ENCODE data around the gene MARCO.

Gene MARCO

DNA sequence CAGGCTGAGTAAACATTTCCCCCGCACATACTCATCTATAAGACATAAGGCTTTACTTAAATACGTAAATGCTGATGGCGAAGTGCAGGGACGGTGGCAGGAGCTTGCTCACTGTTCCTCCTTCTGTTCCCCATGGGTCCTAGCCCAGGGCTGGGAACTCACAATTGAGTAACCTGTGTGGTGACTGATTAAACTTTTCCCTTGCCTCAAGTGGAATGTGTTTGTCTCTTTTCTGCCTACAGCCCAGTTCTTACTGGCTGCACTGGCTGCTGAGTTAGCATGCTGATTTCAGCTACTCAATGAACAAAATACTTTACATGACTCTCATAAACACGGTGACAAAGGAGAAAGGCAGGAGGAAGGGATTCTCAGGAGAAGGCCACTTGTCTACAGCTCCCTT, 87.3 kb downstream of the MARCO start:
- TF ChIP-seq, protein P1, sequence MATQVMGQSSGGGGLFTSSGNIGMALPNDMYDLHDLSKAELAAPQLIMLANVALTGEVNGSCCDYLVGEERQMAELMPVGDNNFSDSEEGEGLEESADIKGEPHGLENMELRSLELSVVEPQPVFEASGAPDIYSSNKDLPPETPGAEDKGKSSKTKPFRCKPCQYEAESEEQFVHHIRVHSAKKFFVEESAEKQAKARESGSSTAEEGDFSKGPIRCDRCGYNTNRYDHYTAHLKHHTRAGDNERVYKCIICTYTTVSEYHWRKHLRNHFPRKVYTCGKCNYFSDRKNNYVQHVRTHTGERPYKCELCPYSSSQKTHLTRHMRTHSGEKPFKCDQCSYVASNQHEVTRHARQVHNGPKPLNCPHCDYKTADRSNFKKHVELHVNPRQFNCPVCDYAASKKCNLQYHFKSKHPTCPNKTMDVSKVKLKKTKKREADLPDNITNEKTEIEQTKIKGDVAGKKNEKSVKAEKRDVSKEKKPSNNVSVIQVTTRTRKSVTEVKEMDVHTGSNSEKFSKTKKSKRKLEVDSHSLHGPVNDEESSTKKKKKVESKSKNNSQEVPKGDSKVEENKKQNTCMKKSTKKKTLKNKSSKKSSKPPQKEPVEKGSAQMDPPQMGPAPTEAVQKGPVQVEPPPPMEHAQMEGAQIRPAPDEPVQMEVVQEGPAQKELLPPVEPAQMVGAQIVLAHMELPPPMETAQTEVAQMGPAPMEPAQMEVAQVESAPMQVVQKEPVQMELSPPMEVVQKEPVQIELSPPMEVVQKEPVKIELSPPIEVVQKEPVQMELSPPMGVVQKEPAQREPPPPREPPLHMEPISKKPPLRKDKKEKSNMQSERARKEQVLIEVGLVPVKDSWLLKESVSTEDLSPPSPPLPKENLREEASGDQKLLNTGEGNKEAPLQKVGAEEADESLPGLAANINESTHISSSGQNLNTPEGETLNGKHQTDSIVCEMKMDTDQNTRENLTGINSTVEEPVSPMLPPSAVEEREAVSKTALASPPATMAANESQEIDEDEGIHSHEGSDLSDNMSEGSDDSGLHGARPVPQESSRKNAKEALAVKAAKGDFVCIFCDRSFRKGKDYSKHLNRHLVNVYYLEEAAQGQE (IDR thresholded peaks at IDR 0.05; ENCODE audit: insufficient read depth in 1 of 2, low read depth in 2 of 2, low read length in 2 of 2), result no peak
- no peak for TF ChIP-seq TAF1 (IDR thresholded peaks at IDR 0.05; ENCODE audit: borderline replicate concordance, insufficient read depth, low read length)
- TF ChIP-seq FOXP2 (optimal IDR thresholded peaks at IDR 0.05; ENCODE audit: borderline replicate concordance, extremely low read depth, extremely low read length, insufficient read depth), result no peak
- TF ChIP-seq POLR2AphosphoS5 (IDR thresholded peaks at IDR 0.05; ENCODE audit: low read depth, low read length), result no peak
- TF ChIP-seq SIN3A (IDR thresholded peaks at IDR 0.05; ENCODE audit: borderline replicate concordance, insufficient read depth, low read length), result no peak

DNA sequence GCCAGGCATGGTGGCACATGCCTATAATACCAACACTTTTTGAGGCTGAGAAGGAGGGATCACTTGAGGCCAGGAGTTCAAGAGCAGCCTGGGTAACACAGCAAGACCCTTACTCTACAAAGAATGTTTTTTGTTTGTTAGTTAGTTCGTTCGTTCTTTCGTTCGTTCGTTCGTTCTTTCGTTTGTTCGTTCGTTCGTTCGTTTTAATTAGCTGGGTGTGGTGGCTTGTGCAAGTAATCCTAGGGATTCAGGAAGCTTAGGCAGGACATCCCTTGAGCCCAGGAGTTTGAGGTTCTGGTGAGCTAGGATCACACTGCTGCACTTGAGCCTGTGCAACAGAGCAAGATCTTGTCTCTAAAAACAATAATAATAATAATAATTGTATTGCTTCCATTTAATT, 98.7 kb downstream of the MARCO start:
- TF ChIP-seq, protein P1 (IDR thresholded peaks at IDR 0.05; ENCODE audit: insufficient read depth in 1 of 2, low read depth in 2 of 2, low read length in 2 of 2), result no peak
- TF ChIP-seq POLR2AphosphoS5 (IDR thresholded peaks at IDR 0.05; ENCODE audit: low read depth, low read length) (no peak), SIN3A (IDR thresholded peaks at IDR 0.05; ENCODE audit: borderline replicate concordance, insufficient read depth, low read length) (no peak), TAF1 (IDR thresholded peaks at IDR 0.05; ENCODE audit: borderline replicate concordance, insufficient read depth, low read length) (no peak), FOXP2 (optimal IDR thresholded peaks at IDR 0.05; ENCODE audit: borderline replicate concordance, extremely low read depth, extremely low read length, insufficient read depth) (no peak)

All from PFSK-1 (cell line).